Measurements from ENCODE around the gene ZNF592. TPM values are rescaled to one million over a fixed set of nuclear protein-coding genes. Genes with fewer than 3 reads are reported as not detected.

ZNF592 gene
- total and polyA plus RNA-seq, 2 of the 13 experiments (the other 11 are each of a cell fraction or from before 2014, with no cell fraction given): 8.2 to 9.8 TPM

GRCh38 chr15:84800365-84800806 lies 52.0 kb downstream of the ZNF592 start:
- ATAC-seq: no peak
- H3K27me3 ChIP-seq (ENCODE audit: control insufficient read depth in 1 of 2, insufficient read depth in 2 of 2, low read length in 2 of 2): no peaks in the 10 kb centered on the region; a peak in 1 of 5 replicates
- WGBS (ENCODE audit: low lambda C conversion rate): 88% methylated on average over 3 of the region's 3 CpGs
- no peaks in the 10 kb centered on the region for H3K4me1 ChIP-seq (ENCODE audit: insufficient read depth, low read length)
- intact Hi-C loops (cut with micrococcal nuclease; ENCODE audit: unreplicated experiment) (no loop called here), in situ Hi-C loops (cut with HindIII; ENCODE audit: extremely low pct_ligation_motif_present, low pct_unique_long_range_greater_than_20kb) (no loop called here)
- no peaks in the 10 kb centered on the region for H3K9me3 ChIP-seq (ENCODE audit: low read length)
- CTCF ChIA-PET (ENCODE audit: low intra/inter-chr PET ratio, low total read pairs): no interaction called here
- no peak for FAIRE-seq
- POLR2A ChIA-PET: interaction anchor here (0.6 kb wide), 1 partner anchor 182 kb away, joined by 3 read pairs; no protein-coding TSS in a partner anchor
- no peak overlapping the region for H3K9ac ChIP-seq (ENCODE audit: insufficient read depth, low read depth, low read length)
- no peaks in the 10 kb centered on the region for H3K79me2 ChIP-seq (ENCODE audit: insufficient read depth, low read length)
- H3K4me3 ChIP-seq (replicated peaks in 1 of 3; ENCODE audit: insufficient read depth in 1 of 3, low read depth in 2 of 3, low read length in 3 of 3): no peak overlapping the region
- no peak overlapping the region for H2AFZ ChIP-seq (ENCODE audit: low read length)
- BruUV-seq (replicated peaks): no TSS peak
- no peak overlapping the region for H3K4me2 ChIP-seq (ENCODE audit: low read depth, low read length)
- peak; percentile 7; the same call in 1 of the 2 replicates for TF ChIP-seq ATF7 (IDR thresholded peaks at IDR 0.05)
- no peak for TF ChIP-seq ATF7 (CRISPR knock-in tag; IDR thresholded peaks at IDR 0.05)
- no peak for TF ChIP-seq ZNF33B (CRISPR knock-in tag; IDR thresholded peaks at IDR 0.05)
- H3K36me3 ChIP-seq (replicated peaks in 1 of 2; ENCODE audit: control insufficient read depth in 1 of 2, insufficient read depth in 2 of 2, low read length in 2 of 2): peaks cover 33 to 69% of the 10 kb centered on the region in 2 experiments
- no peaks in the 10 kb centered on the region for H4K20me1 ChIP-seq (ENCODE audit: insufficient read depth, low read length)
- no peak overlapping the region for H3K27ac ChIP-seq (ENCODE audit: extremely low read length, insufficient read depth, low read length)
- no peak for DNase-seq (ENCODE audit: low spot score)

GRCh38 chr15:84804005-84804900 lies 55.9 kb downstream of the ZNF592 start:
- Histone ChIP-seq H3K9ac (ENCODE audit: insufficient read depth, low read depth, low read length) (no peak overlapping the region), H4K20me1 (ENCODE audit: insufficient read depth, low read length) (no peaks in the 10 kb centered on the region), H3K27ac (ENCODE audit: extremely low read length, insufficient read depth, low read length) (no peak overlapping the region), H3K4me2 (ENCODE audit: low read depth, low read length) (no peak overlapping the region), H3K4me3 (replicated peaks in 1 of 3; ENCODE audit: insufficient read depth in 1 of 3, low read depth in 2 of 3, low read length in 3 of 3) (no peak overlapping the region), H2AFZ (ENCODE audit: low read length) (no peak overlapping the region), H3K9me3 (ENCODE audit: low read length) (no peaks in the 10 kb centered on the region), H3K79me2 (ENCODE audit: insufficient read depth, low read length) (no peaks in the 10 kb centered on the region), H3K36me3 (replicated peaks in 1 of 2; ENCODE audit: control insufficient read depth in 1 of 2, insufficient read depth in 2 of 2, low read length in 2 of 2) (peaks cover 16 to 40% of the 10 kb centered on the region in 2 experiments; a peak in 4 of 5 replicates), H3K4me1 (ENCODE audit: insufficient read depth, low read length) (no peaks in the 10 kb centered on the region), H3K27me3 (ENCODE audit: control insufficient read depth in 1 of 2, insufficient read depth in 2 of 2, low read length in 2 of 2) (no peaks in the 10 kb centered on the region)
- ATAC-seq (no peak), FAIRE-seq (no peak), DNase-seq (ENCODE audit: low spot score) (no peak)
- in situ Hi-C loops (cut with HindIII; ENCODE audit: extremely low pct_ligation_motif_present, low pct_unique_long_range_greater_than_20kb) (no loop called here), intact Hi-C loops (cut with micrococcal nuclease; ENCODE audit: unreplicated experiment) (no loop called here)
- 100% methylated on average over 3 of the region's 4 CpGs for WGBS (ENCODE audit: low lambda C conversion rate)
- ChIA-PET POLR2A (no interaction called here), CTCF (ENCODE audit: low intra/inter-chr PET ratio, low total read pairs) (no interaction called here)
- no TSS peak for BruUV-seq (replicated peaks)
- no peak for TF ChIP-seq KLF16 (CRISPR knock-in tag; IDR thresholded peaks at IDR 0.05)
- no peak for TF ChIP-seq ZNF788 (CRISPR knock-in tag; IDR thresholded peaks at IDR 0.05; ENCODE audit: borderline replicate concordance)
- TF ChIP-seq NRL (CRISPR knock-in tag; IDR thresholded peaks at IDR 0.05; ENCODE audit: borderline replicate concordance): no peak
- TF ChIP-seq ZNF17 (CRISPR knock-in tag; IDR thresholded peaks at IDR 0.05): no peak
- TF ChIP-seq GATAD1 (CRISPR knock-in tag; IDR thresholded peaks at IDR 0.05): no peak
- no peak for TF ChIP-seq ONECUT2 (CRISPR knock-in tag; IDR thresholded peaks at IDR 0.05)
- TF ChIP-seq KDM3A (CRISPR knock-in tag; IDR thresholded peaks at IDR 0.05; ENCODE audit: low read depth): no peak
- no peak for TF ChIP-seq PAXIP1 (CRISPR knock-in tag; conservative IDR thresholded peaks at IDR 0.05)
- TF ChIP-seq ZNF660 (CRISPR knock-in tag; IDR thresholded peaks at IDR 0.05; ENCODE audit: borderline replicate concordance, low read depth): no peak
- no peak for TF ChIP-seq SMAD9 (CRISPR knock-in tag; IDR thresholded peaks at IDR 0.05)
- TF ChIP-seq JDP2 (CRISPR knock-in tag; IDR thresholded peaks at IDR 0.05; ENCODE audit: borderline replicate concordance): no peak
